Nephron (organoid): ENCODE data around the gene OCA2.

ENCODE experiments used
- H3K27ac Mint-ChIP-seq, 3 experiments: 2 replicates each; pipeline ENCODE4 v1.8.0; 2020; ENCODE audit warnings: mixed read lengths in 3 of 3, mild to moderate bottlenecking in 2 of 3, moderate library complexity in 1 of 3
- H3K27me3 Mint-ChIP-seq: 2 replicates; pipeline ENCODE4 v1.8.0; 2021; ENCODE audit warnings: low read depth, mild to moderate bottlenecking, moderate library complexity, mixed read lengths
- H3K36me3 Mint-ChIP-seq: 2 replicates; pipeline ENCODE4 v1.8.0; 2020; ENCODE audit warnings: low read depth, mixed read lengths
- H3K4me1 Mint-ChIP-seq: 2 replicates; pipeline ENCODE4 v1.8.0; 2020; ENCODE audit warnings: mixed read lengths
- H3K4me3 Mint-ChIP-seq, 3 experiments: 2 replicates each; pipeline ENCODE4 v1.8.0; 2020; ENCODE audit warnings: mild to moderate bottlenecking in 3 of 3, mixed read lengths in 3 of 3, moderate library complexity in 2 of 3
- H3K9me3 Mint-ChIP-seq: 2 replicates; pipeline ENCODE4 v1.8.0; 2020; ENCODE audit warnings: mixed read lengths
- CTCF ChIP-seq, 3 experiments: fragments of 200-600 bp; sonication (generic); IDR thresholded peaks; one replicate each; pipeline ENCODE4 v1.5.0; 2021; ENCODE audit warnings: antibody characterized with exemption in 3 of 3; ENCODE audit not compliant: unreplicated experiment in 3 of 3

The OCA2 gene

GRCh38 chr15:28116521-28117431 is 17.7 kb upstream of the OCA2 start:
- Mint-ChIP-seq H3K27me3 (no peaks in the 10 kb centered on the region), H3K36me3 (peaks cover 65% of the 10 kb centered on the region), H3K4me1 (no peaks in the 10 kb centered on the region), H3K27ac (no peak overlapping the region), H3K9me3 (no peaks in the 10 kb centered on the region), H3K4me3 (no peak overlapping the region)
- TF ChIP-seq CTCF (IDR thresholded peaks at IDR 0.05; ENCODE audit: unreplicated experiment in 3 of 3) = no peak

GRCh38 chr15:28115871-28116270 is 16.8 kb upstream of the OCA2 start:
- no peak for TF ChIP-seq CTCF (IDR thresholded peaks at IDR 0.05; ENCODE audit: unreplicated experiment in 3 of 3)
- Mint-ChIP-seq H3K36me3 (peaks cover 69% of the 10 kb centered on the region), H3K27ac (no peak overlapping the region), H3K4me1 (no peaks in the 10 kb centered on the region), H3K4me3 (no peak overlapping the region), H3K27me3 (no peaks in the 10 kb centered on the region), H3K9me3 (no peaks in the 10 kb centered on the region)

- peaks cover 4% of the 10 kb centered on the region for H3K4me1 Mint-ChIP-seq
- peaks cover 66% of the 10 kb centered on the region for H3K36me3 Mint-ChIP-seq
- no peak overlapping the region for H3K27ac Mint-ChIP-seq
- H3K27me3 Mint-ChIP-seq = peaks cover 4% of the 10 kb centered on the region
- H3K4me3 Mint-ChIP-seq = no peak overlapping the region
- no peaks in the 10 kb centered on the region for H3K9me3 Mint-ChIP-seq
- no peak for TF ChIP-seq CTCF (IDR thresholded peaks at IDR 0.05; ENCODE audit: unreplicated experiment in 3 of 3)
Measured at GRCh38 chr15:28114721-28115622, 15.9 kb upstream of the OCA2 start.

- TF ChIP-seq CTCF (IDR thresholded peaks at IDR 0.05; ENCODE audit: unreplicated experiment in 3 of 3) = no peak
- no peak overlapping the region for H3K27ac Mint-ChIP-seq
Measured at GRCh38 chr15:28114114-28114455, 15.0 kb upstream of the OCA2 start.

GRCh38 chr15:28113394-28114113 is 14.4 kb upstream of the OCA2 start:
- Mint-ChIP-seq H3K9me3 (no peaks in the 10 kb centered on the region), H3K27me3 (peaks cover 4% of the 10 kb centered on the region), H3K4me3 (no peak overlapping the region), H3K36me3 (peaks cover 67% of the 10 kb centered on the region), H3K27ac (no peak overlapping the region), H3K4me1 (peaks cover 4% of the 10 kb centered on the region)
- TF ChIP-seq CTCF (IDR thresholded peaks at IDR 0.05; ENCODE audit: unreplicated experiment in 3 of 3) = no peak

More at GRCh38 chr15:28114114-28114455, 15.0 kb upstream of the OCA2 start:
- H3K4me3 Mint-ChIP-seq = no peak overlapping the region
- H3K27me3 Mint-ChIP-seq = peaks cover 4% of the 10 kb centered on the region
- H3K9me3 Mint-ChIP-seq = no peaks in the 10 kb centered on the region
- H3K36me3 Mint-ChIP-seq = peaks cover 70% of the 10 kb centered on the region
- H3K4me1 Mint-ChIP-seq = peaks cover 4% of the 10 kb centered on the region
